ENCODE results near the gene YIPF1.

YIPF1 gene

DNA sequence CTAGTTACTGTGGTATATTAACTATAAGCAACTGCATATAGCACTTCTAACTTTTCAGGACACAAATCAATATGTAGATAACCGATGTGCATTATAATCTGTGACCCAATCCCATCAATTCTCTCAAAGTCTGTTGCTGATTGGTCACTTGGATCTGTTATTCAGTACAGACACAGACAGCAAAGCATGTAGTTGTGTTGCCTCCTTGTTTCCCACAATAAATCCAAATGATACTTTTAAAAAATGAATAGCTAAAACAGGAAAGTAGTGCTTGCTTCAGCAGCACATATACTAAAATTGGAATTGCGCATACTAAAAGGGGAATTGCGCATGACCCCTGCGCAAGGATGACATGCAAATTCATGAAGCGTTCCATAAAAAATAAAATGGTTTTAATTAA is 79.6 kb downstream of the YIPF1 start:
- ATAC-seq (ENCODE audit: low read depth) (no peak), DNase-seq (ENCODE audit: low spot score in 2 of 2) (no peak)
- H3K4me3 Mint-ChIP-seq: no peak overlapping the region
- H3K27me3 Mint-ChIP-seq: no peaks in the 10 kb centered on the region
- peaks cover 46% of the 10 kb centered on the region for H3K36me3 Mint-ChIP-seq
- no peaks in the 10 kb centered on the region for H3K9me3 Mint-ChIP-seq
- H3K4me1 Mint-ChIP-seq: no peaks in the 10 kb centered on the region
- no peak overlapping the region for H3K27ac Mint-ChIP-seq

DNA sequence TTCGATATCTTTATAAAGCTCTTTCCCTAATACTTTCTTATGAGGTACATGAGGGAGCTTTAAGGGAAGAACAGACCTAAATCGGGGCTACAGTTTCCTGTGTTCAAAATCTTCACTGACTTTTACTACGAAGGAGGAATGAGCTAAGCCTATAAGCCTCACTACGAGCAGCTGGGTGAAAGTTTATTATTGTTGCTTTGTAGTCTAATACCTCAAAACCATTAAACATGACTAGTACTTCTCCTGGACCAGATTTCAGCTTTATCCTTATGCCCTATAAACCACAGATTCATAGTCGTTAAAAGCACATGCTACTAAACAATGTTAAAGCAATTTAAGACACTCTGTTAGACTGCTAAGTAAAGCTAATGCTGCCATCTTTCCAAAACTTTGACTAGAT is 81.7 kb downstream of the YIPF1 start:
- no peaks in the 10 kb centered on the region for H3K27me3 Mint-ChIP-seq
- no peak overlapping the region for H3K4me3 Mint-ChIP-seq
- no peak overlapping the region for H3K27ac Mint-ChIP-seq

DNA sequence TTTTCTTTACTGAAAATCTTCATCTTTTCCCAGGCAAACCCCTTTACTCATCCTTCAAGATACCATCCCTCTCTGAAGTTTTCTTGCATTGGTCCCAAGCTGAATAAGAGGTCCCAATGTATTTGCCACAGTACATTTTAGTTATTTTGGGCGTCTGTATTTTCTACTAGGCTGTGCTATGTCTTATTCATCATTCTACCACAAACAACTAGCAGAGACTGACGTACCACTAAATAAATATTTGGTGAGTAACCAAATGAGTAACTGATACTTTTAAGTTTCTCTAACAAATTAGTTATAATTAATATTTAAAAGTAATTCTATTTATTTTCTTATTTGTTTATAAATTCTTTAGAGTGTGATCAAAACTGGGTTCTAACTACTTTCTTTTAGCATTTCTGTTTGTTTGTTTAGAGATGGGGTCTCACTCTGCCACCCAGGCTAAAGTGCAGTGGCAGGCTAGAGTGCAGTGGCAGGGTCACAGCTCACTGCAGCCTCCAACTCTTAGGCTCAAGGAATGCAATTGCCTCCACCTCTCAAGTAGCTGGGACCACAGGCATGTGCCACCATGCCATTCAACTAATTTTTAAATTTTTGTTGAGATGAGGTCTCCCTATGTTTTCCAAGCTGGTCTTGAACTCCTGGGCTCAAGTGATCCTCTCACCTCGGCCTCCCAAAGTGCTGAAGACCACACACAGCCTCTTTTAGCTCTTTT is 84.6 kb downstream of the YIPF1 start:
- ATAC-seq (ENCODE audit: low read depth): no peak
- peaks cover 19% of the 10 kb centered on the region for H3K36me3 Mint-ChIP-seq
- no peak overlapping the region for H3K27ac Mint-ChIP-seq
- no peaks in the 10 kb centered on the region for H3K4me1 Mint-ChIP-seq
- H3K9me3 Mint-ChIP-seq: no peaks in the 10 kb centered on the region
- no peak overlapping the region for H3K4me3 Mint-ChIP-seq
- H3K27me3 Mint-ChIP-seq: no peaks in the 10 kb centered on the region
- no peak for DNase-seq (ENCODE audit: low spot score in 2 of 2)

More for the DNA sequence above, 81.7 kb downstream of the YIPF1 start:
- Mint-ChIP-seq H3K36me3 (peaks cover 33% of the 10 kb centered on the region), H3K9me3 (no peaks in the 10 kb centered on the region), H3K4me1 (no peaks in the 10 kb centered on the region)
- no peak for DNase-seq (ENCODE audit: low spot score in 2 of 2)
- no peak for ATAC-seq (ENCODE audit: low read depth)

DNA sequence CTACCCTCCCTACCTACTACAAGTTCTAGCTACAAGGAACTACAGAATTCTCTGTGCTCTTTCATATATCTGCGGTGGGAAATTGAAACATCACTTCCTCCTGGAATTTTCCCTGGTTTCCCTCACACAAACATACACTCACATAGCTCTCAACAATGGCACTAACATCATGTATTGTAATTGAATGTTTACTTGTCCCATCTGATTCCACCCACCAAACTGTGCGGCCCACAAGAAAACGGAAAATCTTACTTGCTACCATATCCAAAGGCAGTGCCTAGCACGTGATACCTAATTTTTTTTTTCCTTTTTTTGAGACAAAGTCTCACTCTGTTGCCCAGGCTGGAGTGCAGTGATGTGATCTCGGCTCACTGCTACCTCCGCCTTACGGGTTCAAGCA is 85.4 kb downstream of the YIPF1 start:
- H3K27ac Mint-ChIP-seq: no peak overlapping the region
- H3K36me3 Mint-ChIP-seq: peaks cover 22% of the 10 kb centered on the region
- H3K9me3 Mint-ChIP-seq: no peaks in the 10 kb centered on the region
- H3K4me1 Mint-ChIP-seq: no peaks in the 10 kb centered on the region
- DNase-seq (ENCODE audit: low spot score in 2 of 2) (no peak), ATAC-seq (ENCODE audit: low read depth) (no peak)
- H3K27me3 Mint-ChIP-seq: no peaks in the 10 kb centered on the region
- H3K4me3 Mint-ChIP-seq: no peak overlapping the region
